Retinal pigment epithelial cell (primary cell): ENCODE results near the gene TCP11L2.
"Not testable (repeated sequence)": the region's sequence is repeated elsewhere in the genome, so short reads cannot be mapped to it uniquely, and the experiment has no call there.

Source experiments
- DNase-seq: peaks from one replicate; pipeline ENCODE4 v3.0.0-alpha.2; 2010; ENCODE audit warnings: low read depth
- H3K4me3 ChIP-seq: 2 replicates; pipeline ENCODE4 v1.5.1; 2011; ENCODE audit warnings: mild to moderate bottlenecking, low read length, control low read depth, moderate library complexity
- TF ChIP-seq, protein P1 (sequence below): conservative IDR thresholded peaks from 2 replicates; pipeline ENCODE4 v1.5.1; 2011; ENCODE audit warnings: low read depth, low read length, control low read depth, inconsistent platforms

Gene TCP11L2

DNA sequence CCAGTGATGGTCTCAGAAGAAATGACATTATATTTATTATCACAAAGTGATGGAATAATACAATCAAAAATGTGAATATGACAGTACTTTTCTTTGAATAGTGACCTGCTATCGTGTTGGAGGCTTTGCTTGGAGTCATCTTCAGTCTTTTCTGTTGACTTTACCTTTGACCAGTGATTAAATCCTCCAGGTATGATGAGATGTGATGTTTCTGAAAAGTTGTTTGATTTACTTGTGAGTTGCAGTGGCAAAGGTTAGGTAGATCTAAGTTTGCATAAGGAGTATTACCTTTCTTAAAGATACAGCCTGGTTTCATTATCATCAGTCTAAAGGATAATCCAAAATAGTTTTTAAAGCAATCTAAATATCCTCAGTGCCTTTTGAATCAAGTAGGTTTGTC is 4.6 kb downstream of the TCP11L2 start:
- no peak for DNase-seq
- no peak overlapping the region for H3K4me3 ChIP-seq
- TF ChIP-seq, protein P1, sequence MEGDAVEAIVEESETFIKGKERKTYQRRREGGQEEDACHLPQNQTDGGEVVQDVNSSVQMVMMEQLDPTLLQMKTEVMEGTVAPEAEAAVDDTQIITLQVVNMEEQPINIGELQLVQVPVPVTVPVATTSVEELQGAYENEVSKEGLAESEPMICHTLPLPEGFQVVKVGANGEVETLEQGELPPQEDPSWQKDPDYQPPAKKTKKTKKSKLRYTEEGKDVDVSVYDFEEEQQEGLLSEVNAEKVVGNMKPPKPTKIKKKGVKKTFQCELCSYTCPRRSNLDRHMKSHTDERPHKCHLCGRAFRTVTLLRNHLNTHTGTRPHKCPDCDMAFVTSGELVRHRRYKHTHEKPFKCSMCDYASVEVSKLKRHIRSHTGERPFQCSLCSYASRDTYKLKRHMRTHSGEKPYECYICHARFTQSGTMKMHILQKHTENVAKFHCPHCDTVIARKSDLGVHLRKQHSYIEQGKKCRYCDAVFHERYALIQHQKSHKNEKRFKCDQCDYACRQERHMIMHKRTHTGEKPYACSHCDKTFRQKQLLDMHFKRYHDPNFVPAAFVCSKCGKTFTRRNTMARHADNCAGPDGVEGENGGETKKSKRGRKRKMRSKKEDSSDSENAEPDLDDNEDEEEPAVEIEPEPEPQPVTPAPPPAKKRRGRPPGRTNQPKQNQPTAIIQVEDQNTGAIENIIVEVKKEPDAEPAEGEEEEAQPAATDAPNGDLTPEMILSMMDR: no peak

DNA sequence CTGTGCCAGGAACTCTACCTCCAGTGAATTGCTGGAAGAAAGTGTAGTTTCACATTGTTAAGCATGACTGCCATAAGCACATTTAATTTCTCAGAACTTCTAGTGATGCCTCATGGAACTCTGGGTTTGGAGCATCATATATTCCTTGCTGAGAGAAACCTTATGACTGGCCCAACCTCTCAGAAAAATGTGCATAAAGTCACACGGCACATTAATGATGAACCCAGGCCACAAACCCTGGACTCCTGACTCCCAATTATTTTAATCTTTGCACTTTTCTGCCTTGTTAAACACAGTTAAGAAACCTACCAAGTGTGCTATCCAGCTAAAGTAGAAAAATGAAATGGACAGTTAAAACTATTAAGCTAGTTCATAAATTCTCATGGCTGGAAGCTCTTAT is 5.6 kb downstream of the TCP11L2 start:
- H3K4me3 ChIP-seq: no peak overlapping the region
- peak; percentile 78 for DNase-seq
- TF ChIP-seq, protein P1: no peak

DNA sequence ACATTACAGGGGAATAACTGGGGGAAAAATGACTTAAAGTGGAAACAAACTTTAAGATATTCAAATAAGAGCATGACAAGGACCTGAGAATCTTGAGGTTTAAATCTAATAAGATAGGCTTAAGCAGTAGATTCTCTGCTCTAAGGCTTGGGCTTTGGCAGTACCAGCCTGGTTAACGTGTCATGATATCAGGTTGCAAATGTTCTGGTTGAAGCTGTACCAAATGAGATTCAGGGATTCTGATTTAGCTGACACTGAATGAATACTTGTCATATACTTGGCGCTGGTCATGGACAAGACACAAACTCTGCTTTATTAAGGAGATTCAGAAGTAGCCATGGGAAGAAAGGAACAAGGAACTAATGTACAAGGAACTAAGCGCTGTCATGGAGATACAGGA is 6.1 kb downstream of the TCP11L2 start:
- no peak overlapping the region for H3K4me3 ChIP-seq
- DNase-seq: no peak
- TF ChIP-seq, protein P1: no peak

DNA sequence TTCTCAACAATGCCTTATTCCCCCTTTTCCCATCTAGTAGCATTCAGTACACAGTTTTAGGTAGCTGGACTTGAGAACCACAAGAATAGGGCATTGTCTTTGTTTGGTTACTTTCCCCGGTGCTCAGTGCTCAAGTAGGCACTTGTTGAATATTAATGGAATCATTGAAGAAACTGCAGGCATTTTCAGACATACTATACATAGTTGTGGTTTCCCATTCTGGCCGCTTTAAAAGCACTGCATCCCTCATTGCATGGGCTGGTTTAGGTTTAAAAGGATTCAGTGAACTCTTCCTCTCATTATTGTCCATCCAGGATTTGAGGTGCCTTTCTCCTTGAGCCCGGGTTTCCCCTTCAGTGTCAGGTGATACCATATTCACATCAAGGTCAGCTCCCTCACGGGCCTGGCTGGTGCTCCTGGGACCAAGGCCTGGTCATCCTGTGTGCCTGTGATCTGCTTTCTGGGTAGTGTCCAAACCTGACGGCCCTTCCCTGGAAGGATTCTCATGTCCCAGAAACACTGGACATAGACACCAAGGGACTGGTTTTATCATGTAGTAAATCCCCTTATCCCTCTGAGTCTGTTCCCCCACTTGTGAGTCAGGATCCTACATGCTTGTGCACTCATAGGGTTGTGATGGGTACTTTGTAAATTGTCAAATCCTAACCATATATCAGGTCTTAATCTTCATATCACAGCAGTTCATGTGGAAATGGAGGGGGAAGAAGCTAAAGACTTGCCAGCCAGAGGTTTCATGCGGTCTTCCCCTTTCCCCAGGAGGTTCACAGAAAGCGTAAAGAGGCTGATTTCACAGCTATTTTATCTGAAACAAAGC is 7.4 kb downstream of the TCP11L2 start:
- TF ChIP-seq, protein P1: no peak
- peak; percentile 75 for DNase-seq
- no peak overlapping the region for H3K4me3 ChIP-seq

DNA sequence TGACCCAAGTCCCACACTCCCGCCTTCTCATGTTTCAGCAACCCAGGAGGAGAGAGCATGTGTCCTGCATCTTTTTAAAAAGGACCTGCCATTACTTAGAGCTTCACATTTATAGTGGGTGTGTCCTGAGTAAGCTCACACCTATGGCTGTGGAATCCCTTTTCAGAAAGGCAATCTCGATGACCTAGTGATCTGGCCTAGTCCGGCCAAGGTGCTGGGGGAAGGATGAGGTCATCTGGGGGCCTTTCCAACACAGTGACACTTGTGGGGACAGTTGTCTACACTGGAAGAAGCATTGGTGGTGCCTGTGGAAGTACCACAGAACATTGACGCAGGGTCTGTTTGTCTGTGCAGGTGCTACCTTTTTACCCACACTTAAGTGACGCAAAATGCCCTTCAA is 8.2 kb downstream of the TCP11L2 start:
- H3K4me3 ChIP-seq: no peak overlapping the region
- no peak for DNase-seq
- TF ChIP-seq, protein P1: no peak

DNA sequence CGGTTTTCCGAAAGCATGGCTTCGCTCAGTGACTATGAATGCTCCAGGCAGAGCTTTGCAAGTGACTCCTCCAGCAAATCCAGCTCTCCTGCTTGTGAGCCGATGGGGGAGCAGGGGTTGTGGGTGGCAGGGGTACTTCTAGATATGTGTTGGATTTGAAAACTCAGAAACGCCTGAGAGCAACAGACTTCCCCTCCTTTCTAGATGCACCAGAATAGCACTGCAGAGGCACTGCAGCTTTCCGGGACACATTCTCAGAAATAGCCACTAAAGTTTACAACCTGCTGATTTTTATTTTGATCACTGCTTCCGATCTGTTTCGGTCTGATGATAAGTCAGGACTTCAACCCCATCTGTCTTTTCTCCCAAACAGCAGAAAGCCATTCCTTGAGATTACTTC is 8.6 kb downstream of the TCP11L2 start:
- TF ChIP-seq, protein P1: no peak

DNA sequence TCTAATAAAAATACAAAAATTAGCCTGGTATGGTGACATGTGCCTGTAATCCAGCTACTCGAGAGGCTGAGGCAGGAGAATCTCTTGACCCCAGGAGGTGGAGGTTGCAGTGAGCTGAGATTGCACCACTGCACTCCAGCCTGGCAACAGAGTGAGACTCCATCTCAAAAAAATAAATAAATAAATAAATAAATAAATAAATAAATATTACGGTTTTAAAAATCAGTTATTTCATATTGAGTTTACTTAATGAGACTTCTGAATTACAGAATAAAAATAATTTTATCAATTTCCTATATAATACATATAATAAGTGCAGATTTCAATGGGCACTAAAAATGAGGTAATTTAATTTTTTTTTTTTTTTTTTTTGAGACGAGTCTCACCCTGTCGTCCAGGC is 10.9 kb downstream of the TCP11L2 start:
- H3K4me3 ChIP-seq, DNase-seq: not testable (repeated sequence)

More for the DNA sequence above, 8.6 kb downstream of the TCP11L2 start:
- DNase-seq: no peak
- H3K4me3 ChIP-seq: no peak overlapping the region
